Erythroblast (primary cell): ENCODE data around the gene ARHGAP5.

Experiments
- GATA1 ChIP-seq: IDR thresholded peaks from 2 replicates; pipeline ENCODE4 v1.6.1; 2011; ENCODE audit warnings: low read depth, mild to moderate bottlenecking, control low read depth, low read length, moderate library complexity
- POLR2A ChIP-seq: IDR thresholded peaks from 2 replicates; pipeline ENCODE4 v1.6.1; 2011; ENCODE audit warnings: mild to moderate bottlenecking, low read length

GRCh38 chr14:32102152-32102787, 25.2 kb downstream of the ARHGAP5 start:
- no peak for TF ChIP-seq POLR2A
- TF ChIP-seq GATA1: no peak
